ENCODE measurements around the gene PSPC1.

DNA sequence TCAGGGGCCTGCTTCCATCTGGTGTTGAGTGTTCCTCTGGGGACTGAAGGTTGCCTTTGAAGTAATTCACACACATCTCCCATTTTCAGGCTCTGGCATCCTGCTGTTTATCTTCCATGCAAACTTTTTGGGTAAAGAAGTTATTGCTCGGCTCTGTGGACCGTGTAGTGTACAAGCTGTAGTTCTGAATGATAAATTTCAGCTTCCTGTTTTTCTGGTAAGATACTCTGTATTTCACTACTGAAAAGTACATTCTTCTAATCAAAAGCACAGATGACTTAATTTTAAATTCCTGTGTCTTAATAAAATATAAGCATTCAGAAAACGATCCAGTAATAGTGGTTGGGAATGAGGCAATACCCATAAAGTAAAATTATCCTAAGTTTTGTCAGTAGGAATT lies 112.6 kb downstream of the PSPC1 start:
- TF ChIP-seq, protein P1, sequence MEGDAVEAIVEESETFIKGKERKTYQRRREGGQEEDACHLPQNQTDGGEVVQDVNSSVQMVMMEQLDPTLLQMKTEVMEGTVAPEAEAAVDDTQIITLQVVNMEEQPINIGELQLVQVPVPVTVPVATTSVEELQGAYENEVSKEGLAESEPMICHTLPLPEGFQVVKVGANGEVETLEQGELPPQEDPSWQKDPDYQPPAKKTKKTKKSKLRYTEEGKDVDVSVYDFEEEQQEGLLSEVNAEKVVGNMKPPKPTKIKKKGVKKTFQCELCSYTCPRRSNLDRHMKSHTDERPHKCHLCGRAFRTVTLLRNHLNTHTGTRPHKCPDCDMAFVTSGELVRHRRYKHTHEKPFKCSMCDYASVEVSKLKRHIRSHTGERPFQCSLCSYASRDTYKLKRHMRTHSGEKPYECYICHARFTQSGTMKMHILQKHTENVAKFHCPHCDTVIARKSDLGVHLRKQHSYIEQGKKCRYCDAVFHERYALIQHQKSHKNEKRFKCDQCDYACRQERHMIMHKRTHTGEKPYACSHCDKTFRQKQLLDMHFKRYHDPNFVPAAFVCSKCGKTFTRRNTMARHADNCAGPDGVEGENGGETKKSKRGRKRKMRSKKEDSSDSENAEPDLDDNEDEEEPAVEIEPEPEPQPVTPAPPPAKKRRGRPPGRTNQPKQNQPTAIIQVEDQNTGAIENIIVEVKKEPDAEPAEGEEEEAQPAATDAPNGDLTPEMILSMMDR (IDR thresholded peaks at IDR 0.05) = no peak
- no peak for TF ChIP-seq POLR2A (IDR thresholded peaks at IDR 0.05)

Measured in prostate gland (tissue), 2 donors.